GM21529 (cell line): ENCODE results near the gene FDX2.

Source experiments
- ATAC-seq: cut with Tn5 transposase; IDR thresholded peaks from one replicate; pipeline ENCODE4 v1.9.1; 2021; ENCODE audit not compliant: unreplicated experiment

The FDX2 gene

DNA sequence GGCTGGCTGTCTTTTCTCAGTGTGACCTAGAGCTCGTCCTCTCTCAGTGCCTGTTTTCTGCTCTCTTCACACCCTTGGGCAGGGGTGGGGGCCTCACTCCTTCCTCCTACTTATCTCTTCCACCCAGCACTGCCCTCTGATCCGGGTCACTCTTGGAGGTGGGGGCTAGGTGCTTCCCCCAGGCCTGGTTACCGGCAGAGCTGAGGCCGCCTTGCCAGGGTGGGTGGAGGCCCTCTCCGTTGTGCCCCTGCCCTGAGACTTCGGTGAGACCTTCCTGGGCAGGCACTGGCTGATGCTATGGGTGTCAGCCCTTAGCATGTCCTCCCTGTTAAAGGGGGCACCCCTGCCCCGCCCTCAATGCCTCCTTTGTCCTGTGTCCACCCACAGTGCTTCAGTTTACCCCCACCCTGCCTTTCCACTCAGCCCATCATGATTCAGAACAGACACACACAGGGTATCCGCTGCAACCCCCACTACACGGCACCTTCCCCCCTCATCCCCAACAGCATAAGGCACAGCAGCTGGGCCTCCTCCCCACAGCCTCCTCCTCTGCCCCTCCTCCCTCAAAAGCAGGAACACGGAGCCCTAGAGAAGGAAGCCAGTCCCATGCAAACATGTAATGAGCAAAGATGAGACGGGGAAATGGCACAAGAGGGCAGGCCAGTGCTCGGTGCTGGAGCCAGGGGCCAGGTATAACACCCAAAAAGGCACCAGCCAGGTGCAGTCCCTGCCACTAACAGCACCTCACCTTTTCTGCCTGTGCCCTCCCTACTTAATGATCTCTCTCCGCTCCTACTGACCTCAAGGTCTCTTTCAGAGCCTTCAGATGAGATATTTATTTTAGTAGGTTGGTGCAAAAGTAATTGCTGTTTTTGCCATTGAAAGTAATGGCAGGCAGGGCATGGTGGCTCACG lies 16.0 kb downstream of the FDX2 start:
- ATAC-seq = no peak

- ATAC-seq = no peak
Measured at GRCh38 chr19:10295847-10296591, 19.8 kb downstream of the FDX2 start.

DNA sequence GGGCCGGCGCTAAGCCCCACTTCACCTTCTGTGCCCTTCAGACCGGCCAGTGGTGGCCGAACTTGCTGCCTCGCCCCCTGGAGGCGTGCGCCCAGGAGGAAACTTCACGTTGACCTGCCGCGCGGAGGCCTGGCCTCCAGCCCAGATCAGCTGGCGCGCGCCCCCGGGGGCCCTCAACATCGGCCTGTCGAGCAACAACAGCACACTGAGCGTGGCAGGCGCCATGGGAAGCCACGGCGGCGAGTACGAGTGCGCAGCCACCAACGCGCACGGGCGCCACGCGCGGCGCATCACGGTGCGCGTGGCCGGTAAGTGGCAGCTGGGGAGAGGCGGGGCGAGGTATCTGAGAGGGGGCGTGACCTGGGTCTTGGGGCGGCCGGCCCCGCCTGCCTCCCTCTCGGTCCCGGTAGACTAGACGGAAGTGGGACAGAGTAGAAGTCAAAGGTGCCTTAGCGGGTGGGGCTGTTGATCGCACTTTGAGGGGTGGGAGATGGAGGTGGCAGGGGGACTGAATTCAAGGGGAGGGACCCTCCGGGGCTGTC lies 20.4 kb downstream of the FDX2 start:
- ATAC-seq = no peak

DNA sequence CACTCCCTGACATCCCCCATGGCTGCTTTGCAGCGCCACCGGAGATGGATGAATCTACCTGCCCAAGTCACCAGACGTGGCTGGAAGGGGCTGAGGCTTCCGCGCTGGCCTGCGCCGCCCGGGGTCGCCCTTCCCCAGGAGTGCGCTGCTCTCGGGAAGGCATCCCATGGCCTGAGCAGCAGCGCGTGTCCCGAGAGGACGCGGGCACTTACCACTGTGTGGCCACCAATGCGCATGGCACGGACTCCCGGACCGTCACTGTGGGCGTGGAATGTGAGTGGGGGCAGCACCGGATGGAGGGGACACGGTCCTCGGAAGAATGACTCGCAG lies 21.5 kb downstream of the FDX2 start:
- no peak for ATAC-seq

DNA sequence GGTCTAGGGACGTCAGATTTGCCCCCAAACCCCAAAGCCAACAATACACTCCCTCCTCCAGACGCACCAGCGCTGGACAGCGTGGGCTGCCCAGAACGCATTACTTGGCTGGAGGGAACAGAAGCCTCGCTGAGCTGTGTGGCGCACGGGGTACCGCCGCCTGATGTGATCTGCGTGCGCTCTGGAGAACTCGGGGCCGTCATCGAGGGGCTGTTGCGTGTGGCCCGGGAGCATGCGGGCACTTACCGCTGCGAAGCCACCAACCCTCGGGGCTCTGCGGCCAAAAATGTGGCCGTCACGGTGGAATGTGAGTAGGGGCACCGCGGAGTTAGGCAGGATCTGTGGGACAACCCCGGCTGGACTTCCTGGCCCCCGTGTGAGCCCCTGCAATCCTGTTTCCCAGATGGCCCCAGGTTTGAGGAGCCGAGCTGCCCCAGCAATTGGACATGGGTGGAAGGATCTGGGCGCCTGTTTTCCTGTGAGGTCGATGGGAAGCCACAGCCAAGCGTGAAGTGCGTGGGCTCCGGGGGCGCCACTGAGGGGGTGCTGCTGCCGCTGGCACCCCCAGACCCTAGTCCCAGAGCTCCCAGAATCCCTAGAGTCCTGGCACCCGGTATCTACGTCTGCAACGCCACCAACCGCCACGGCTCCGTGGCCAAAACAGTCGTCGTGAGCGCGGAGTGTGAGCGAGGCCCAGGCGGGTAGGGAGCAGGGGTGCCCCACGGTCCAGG lies 22.0 kb downstream of the FDX2 start:
- no peak for ATAC-seq

DNA sequence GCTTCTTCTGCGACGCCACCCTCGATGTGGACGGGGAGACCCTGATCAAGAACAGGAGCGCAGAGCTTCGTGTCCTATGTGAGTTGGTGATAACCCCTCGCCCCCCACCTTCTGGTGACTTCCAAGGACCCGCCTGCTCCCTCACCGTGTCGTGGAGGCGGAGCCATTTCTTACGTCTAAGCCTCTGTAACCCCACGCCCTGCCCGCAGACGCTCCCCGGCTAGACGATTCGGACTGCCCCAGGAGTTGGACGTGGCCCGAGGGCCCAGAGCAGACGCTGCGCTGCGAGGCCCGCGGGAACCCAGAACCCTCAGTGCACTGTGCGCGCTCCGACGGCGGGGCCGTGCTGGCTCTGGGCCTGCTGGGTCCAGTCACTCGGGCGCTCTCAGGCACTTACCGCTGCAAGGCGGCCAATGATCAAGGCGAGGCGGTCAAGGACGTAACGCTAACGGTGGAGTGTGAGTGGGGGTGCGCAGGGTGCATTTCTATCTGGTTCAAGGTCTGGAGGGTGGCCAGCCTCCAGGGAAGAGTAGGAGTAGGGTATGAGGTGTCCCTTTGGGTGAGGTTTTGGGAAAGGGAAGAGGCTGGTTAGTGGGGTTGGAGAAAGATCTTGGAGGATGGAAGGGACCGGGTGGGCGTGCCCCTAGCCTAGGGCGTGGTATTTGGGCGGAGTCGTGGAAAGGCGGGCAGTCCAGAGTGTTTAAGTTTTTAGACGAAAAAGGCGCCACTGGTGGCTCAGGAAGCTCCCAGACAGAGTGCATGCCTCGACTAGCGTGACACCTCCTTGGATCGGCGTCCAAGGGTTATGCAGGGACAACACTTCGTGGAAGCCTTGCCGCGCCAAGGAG lies 22.8 kb downstream of the FDX2 start:
- ATAC-seq = no peak

- ATAC-seq = peak; percentile 46
Measured at GRCh38 chr19:10292206-10292788, 23.5 kb downstream of the FDX2 start.

DNA sequence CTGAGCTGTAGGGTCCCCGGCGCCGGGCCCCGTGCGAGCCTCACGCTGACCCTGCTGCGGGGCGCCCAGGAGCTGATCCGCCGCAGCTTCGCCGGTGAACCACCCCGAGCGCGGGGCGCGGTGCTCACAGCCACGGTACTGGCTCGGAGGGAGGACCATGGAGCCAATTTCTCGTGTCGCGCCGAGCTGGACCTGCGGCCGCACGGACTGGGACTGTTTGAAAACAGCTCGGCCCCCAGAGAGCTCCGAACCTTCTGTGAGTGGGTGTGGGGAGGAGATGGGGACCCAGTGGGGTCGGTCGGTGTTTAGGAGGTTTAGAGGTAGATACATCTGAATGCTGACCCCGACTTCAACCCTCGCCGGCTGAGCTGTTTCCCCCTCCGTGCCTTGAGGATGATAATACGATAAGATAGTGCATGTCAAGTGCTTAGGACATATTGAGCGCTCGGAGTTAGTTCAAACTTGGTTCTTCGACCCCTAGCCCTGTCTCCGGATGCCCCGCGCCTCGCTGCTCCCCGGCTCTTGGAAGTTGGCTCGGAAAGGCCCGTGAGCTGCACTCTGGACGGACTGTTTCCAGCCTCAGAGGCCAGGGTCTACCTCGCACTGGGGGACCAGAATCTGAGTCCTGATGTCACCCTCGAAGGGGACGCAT lies 24.1 kb downstream of the FDX2 start:
- ATAC-seq = no peak

DNA sequence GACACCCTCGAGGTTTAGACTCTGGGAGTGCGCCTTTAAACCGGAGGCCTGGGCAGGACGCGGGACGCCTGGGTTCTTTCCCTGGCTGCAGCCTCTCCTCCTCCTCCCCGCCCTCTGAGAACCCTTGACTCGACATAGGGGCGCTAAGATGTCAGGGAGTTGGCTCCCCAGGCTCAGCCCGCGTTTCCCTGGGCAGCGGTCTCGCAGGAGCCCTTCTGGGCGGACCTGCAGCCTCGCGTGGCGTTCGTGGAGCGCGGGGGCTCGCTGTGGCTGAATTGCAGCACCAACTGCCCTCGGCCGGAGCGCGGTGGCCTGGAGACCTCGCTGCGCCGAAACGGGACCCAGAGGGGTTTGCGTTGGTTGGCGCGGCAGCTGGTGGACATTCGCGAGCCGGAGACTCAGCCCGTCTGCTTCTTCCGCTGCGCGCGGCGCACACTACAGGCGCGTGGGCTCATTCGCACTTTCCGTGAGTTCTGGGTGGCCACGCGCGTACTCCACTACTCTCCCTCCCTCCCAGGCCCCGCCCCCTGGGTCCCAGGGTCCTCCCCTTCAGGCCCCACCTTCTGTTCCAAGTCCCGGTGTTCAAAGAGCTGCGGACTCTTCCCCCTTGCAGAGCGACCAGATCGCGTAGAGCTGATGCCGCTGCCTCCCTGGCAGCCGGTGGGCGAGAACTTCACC lies 24.8 kb downstream of the FDX2 start:
- ATAC-seq = no peak

GRCh38 chr19:10290357-10290875 lies 25.4 kb downstream of the FDX2 start:
- ATAC-seq = no peak

GRCh38 chr19:10289836-10290356 lies 25.9 kb downstream of the FDX2 start, which contains the start of gene ICAM5:
Gene ICAM5 (plus strand): TSS chr19:10289952. CDS start chr19:10290044, 92 bp downstream.
- no peak for ATAC-seq

DNA sequence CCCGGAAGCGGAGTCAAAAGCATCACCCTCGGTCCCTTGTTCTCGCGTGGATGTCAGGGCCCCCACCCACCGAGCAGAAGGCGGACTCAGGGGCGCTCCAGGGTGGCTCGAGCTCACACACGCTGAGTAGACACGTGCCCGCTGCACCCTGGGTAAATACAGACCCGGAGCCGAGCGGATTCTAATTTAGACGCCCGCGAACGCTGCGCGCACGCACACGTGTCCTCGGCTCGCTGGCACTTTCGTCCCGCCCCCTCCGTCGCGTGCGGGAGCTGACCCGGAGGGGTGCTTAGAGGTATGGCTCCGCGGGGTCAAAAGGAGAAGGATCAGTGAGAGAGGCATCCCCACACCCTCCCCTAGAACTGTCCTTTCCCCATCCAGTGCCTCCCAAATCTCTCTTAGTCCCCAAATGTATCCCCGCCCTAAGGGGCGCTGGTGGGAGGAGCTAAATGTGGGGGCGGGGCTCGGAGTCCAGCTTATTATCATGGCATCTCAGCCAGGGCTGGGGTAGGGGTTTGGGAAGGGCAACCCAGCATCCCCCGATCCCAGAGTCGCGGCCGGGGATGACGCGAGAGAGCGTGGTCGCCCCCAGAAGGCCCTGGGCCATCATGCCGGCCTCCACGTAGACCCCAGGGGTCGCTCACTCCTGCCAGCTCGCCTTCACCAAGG lies 26.5 kb downstream of the FDX2 start:
- no peak for ATAC-seq

DNA sequence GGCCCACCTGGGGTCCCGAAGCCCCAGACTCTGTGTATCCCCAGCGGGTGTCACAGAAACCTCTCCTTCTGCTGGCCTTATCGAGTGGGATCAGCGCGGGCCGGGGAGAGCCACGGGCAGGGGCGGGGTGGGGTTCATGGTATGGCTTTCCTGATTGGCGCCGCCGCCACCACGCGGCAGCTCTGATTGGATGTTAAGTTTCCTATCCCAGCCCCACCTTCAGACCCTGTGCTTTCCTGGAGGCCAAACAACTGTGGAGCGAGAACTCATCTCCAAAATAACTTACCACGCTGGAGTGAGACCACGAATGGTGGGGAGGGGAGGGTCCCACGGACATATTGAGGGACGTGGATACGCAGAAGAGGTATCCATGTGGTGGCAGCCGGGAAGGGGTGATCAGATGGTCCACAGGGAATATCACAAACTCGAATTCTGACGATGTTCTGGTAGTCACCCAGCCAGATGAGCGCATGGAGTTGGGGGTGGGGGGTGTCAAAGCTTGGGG lies 27.1 kb downstream of the FDX2 start:
- ATAC-seq = no peak

- ATAC-seq = no peak
Measured at GRCh38 chr19:10286803-10287737, 28.7 kb downstream of the FDX2 start, which contains the start of gene ICAM4. Gene ICAM4 (plus strand): TSS chr19:10286955. CDS start chr19:10287013, 58 bp downstream.

GRCh38 chr19:10285393-10285792 lies 30.4 kb downstream of the FDX2 start:
- no peak for ATAC-seq

- ATAC-seq = no peak
Measured at GRCh38 chr19:10284960-10285278, 30.9 kb downstream of the FDX2 start.
